ENCODE results near the gene RGMA. TPM values are rescaled to one million over a fixed set of nuclear protein-coding genes. Genes with fewer than 3 reads are reported as not detected.

Gene RGMA
- total RNA-seq, 1 experiment from 2014 or later: 0.42 TPM

GRCh38 chr15:93093765-93094164, 4.8 kb upstream of the RGMA start:
- no peak for DNase-seq (ENCODE audit: extremely low read depth, low read depth)

- DNase-seq (ENCODE audit: extremely low read depth, low read depth): no peak
Observed at GRCh38 chr15:93091465-93091864, 2.5 kb upstream of the RGMA start.

GRCh38 chr15:93089727-93090305, 805 bp upstream of the RGMA start:
- DNase-seq (ENCODE audit: extremely low read depth, low read depth): no peak

GRCh38 chr15:93088200-93088980, 621 bp downstream of the RGMA start:
- DNase-seq (ENCODE audit: extremely low read depth, low read depth): no peak

- DNase-seq (ENCODE audit: extremely low read depth, low read depth): peak; percentile 48
Observed at GRCh38 chr15:93087825-93088199, 1.2 kb downstream of the RGMA start.

- no peak for DNase-seq (ENCODE audit: extremely low read depth, low read depth)
Observed at GRCh38 chr15:93086791-93087190, 2.2 kb downstream of the RGMA start.

GRCh38 chr15:93085692-93086091, 3.3 kb downstream of the RGMA start:
- no peak for DNase-seq (ENCODE audit: extremely low read depth, low read depth)

GRCh38 chr15:93082861-93083260, 6.2 kb downstream of the RGMA start:
- no peak for DNase-seq (ENCODE audit: extremely low read depth, low read depth)

GRCh38 chr15:93081399-93081798, 7.6 kb downstream of the RGMA start:
- no peak for DNase-seq (ENCODE audit: extremely low read depth, low read depth)

- DNase-seq (ENCODE audit: extremely low read depth, low read depth): no peak
Observed at GRCh38 chr15:93080451-93080850, 8.6 kb downstream of the RGMA start.

- DNase-seq (ENCODE audit: extremely low read depth, low read depth): no peak
Observed at GRCh38 chr15:93076875-93077274, 12.1 kb downstream of the RGMA start.

- DNase-seq (ENCODE audit: extremely low read depth, low read depth): no peak
Observed at GRCh38 chr15:93076217-93076616, 12.8 kb downstream of the RGMA start.

- no peak for DNase-seq (ENCODE audit: extremely low read depth, low read depth)
Observed at GRCh38 chr15:93074599-93074998, 14.4 kb downstream of the RGMA start.

- DNase-seq (ENCODE audit: extremely low read depth, low read depth): no peak
Observed at GRCh38 chr15:93073465-93073952, 15.5 kb downstream of the RGMA start.

GRCh38 chr15:93072411-93073394, 16.3 kb downstream of the RGMA start:
- peak; percentile 64 for DNase-seq (ENCODE audit: extremely low read depth, low read depth)

GRCh38 chr15:93072011-93072410, 17.0 kb downstream of the RGMA start:
- DNase-seq (ENCODE audit: extremely low read depth, low read depth): no peak

- DNase-seq (ENCODE audit: extremely low read depth, low read depth): no peak
Observed at GRCh38 chr15:93071469-93071936, 17.5 kb downstream of the RGMA start.

GRCh38 chr15:93070551-93071296, 18.3 kb downstream of the RGMA start:
- no peak for DNase-seq (ENCODE audit: extremely low read depth, low read depth)

- no peak for DNase-seq (ENCODE audit: extremely low read depth, low read depth)
Observed at GRCh38 chr15:93070132-93070531, 18.9 kb downstream of the RGMA start.

GRCh38 chr15:93068581-93069199, 20.3 kb downstream of the RGMA start:
- no peak for DNase-seq (ENCODE audit: extremely low read depth, low read depth)

All from NCI-H460 (cell line).